K562 (cell line): Measurements from ENCODE around the gene RPS27. TPM values are rescaled to one million over a fixed set of nuclear protein-coding genes. Genes with fewer than 3 reads are reported as not detected.
A peak's percentile ranks its signal among the peaks of the same experiment; 100 is the strongest.

Source experiments
- CHD1 ChIP-seq: fragments of 200-600 bp; sonication (generic); IDR thresholded peaks from one replicate; pipeline ENCODE4 v1.6.1; 2012; ENCODE audit warnings: mild to moderate bottlenecking, moderate library complexity, low read length, inconsistent platforms
- ELF2 ChIP-seq: fragments of 250-450 bp; sonication (Bioruptor Pico); IDR thresholded peaks from 2 replicates; pipeline ENCODE4 v1.5.0; 2021; ENCODE audit warnings: mild to moderate bottlenecking
- FOXM1 ChIP-seq, 2 experiments: fragments of 450-650 bp in 1 of 2; sonication (generic) in 1 of 2; formaldehyde crosslinking in 1 of 2; IDR thresholded peaks; 2 replicates each; pipeline versions ENCODE4 v1.6.1 to v1.9.0; 2017 to 2022; ENCODE audit warnings: low read depth in 2 of 2, mild to moderate bottlenecking in 2 of 2, missing genetic modification reagents in 1 of 2, moderate library complexity in 1 of 2
- GABPA ChIP-seq: fragments of 200-800 bp; sonication (Bioruptor generic); conservative IDR thresholded peaks from 2 replicates; pipeline ENCODE4 v1.6.1; 2016; ENCODE audit warnings: low read depth, missing genetic modification characterization, missing compliant biosample characterization
- GATAD2B ChIP-seq: fragments of 450-650 bp; IDR thresholded peaks from 2 replicates; pipeline ENCODE4 v1.6.1; 2017; ENCODE audit warnings: mild to moderate bottlenecking, borderline replicate concordance
- HMG20A ChIP-seq: fragments of 450-650 bp; formaldehyde crosslinking; conservative IDR thresholded peaks from 2 replicates; pipeline ENCODE4 v1.4.0; 2020; ENCODE audit warnings: mild to moderate bottlenecking, mixed read lengths
- HNRNPK ChIP-seq: fragments of 200-400 bp; formaldehyde crosslinking; IDR thresholded peaks from one replicate; pipeline ENCODE4 v1.6.1; 2018; ENCODE audit warnings: mild to moderate bottlenecking, low read depth, low read length; ENCODE audit not compliant: poor library complexity, severe bottlenecking
- HNRNPLL ChIP-seq: fragments of 200-400 bp; formaldehyde crosslinking; IDR thresholded peaks from 2 replicates; pipeline ENCODE4 v1.6.1; 2017; ENCODE audit warnings: low read length, low read depth, mild to moderate bottlenecking; ENCODE audit not compliant: poor library complexity, severe bottlenecking
- KDM5B ChIP-seq: fragments of 200-600 bp; sonication (generic); IDR thresholded peaks from 2 replicates; pipeline ENCODE4 v1.6.1; 2012; ENCODE audit warnings: low read depth, mild to moderate bottlenecking, moderate library complexity, low read length, control low read depth, inconsistent platforms; ENCODE audit not compliant: insufficient replicate concordance
- MEF2D ChIP-seq: conservative IDR thresholded peaks from 2 replicates; pipeline ENCODE4 v1.6.1; 2016; ENCODE audit warnings: low read depth, missing genetic modification characterization, missing compliant biosample characterization
- MYNN ChIP-seq, 2 experiments: sonication (generic); formaldehyde crosslinking in 1 of 2; IDR thresholded peaks; 2 replicates each; pipeline versions ENCODE4 v1.5.0 to v1.6.1; 2016 to 2020; ENCODE audit warnings: antibody characterized with exemption in 1 of 2, missing genetic modification reagents in 1 of 2
- NFE2 ChIP-seq: IDR thresholded peaks from 2 replicates; pipeline ENCODE4 v1.6.1; 2014; ENCODE audit warnings: antibody characterized with exemption, low read depth
- NONO ChIP-seq, 2 experiments: fragments of 200-400 bp in 1 of 2; fragments of 450-650 bp in 1 of 2; formaldehyde crosslinking in 1 of 2; IDR thresholded peaks; 2 replicates each; pipeline ENCODE4 v1.6.1; 2017; ENCODE audit warnings: low read depth in 2 of 2, mild to moderate bottlenecking in 2 of 2, moderate library complexity in 2 of 2, low read length in 1 of 2
- NR4A1 ChIP-seq, 2 experiments: fragments of 250-450 bp in 1 of 2; fragments of 450-650 bp in 1 of 2; sonication (Bioruptor Pico) in 1 of 2; IDR thresholded peaks; 2 replicates each; pipeline versions ENCODE4 v1.4.0 to v1.6.1; 2016 to 2020; ENCODE audit warnings: mild to moderate bottlenecking in 2 of 2, missing compliant biosample characterization in 1 of 2, missing genetic modification characterization in 1 of 2, moderate library complexity in 1 of 2
- NUFIP1 ChIP-seq: fragments of 450-650 bp; IDR thresholded peaks from 2 replicates; pipeline ENCODE4 v1.6.1; 2018; ENCODE audit not compliant: partially characterized antibody
- PURB ChIP-seq: sonication (generic); formaldehyde crosslinking; IDR thresholded peaks from 2 replicates; pipeline ENCODE4 v1.9.0; 2021; ENCODE audit warnings: low read depth, mild to moderate bottlenecking, missing genetic modification reagents
- SP2 ChIP-seq: IDR thresholded peaks from 2 replicates; pipeline ENCODE4 v1.6.1; 2011; ENCODE audit warnings: mild to moderate bottlenecking, low read depth, low read length, moderate library complexity; ENCODE audit not compliant: poor library complexity, severe bottlenecking; ENCODE audit errors: extremely low read depth
- ZEB2 ChIP-seq: fragments of 450-650 bp; IDR thresholded peaks from 2 replicates; pipeline ENCODE4 v1.6.1; 2016
- ZNF12 ChIP-seq: sonication (generic); formaldehyde crosslinking; IDR thresholded peaks from 2 replicates; pipeline ENCODE4 v1.4.0; 2020; ENCODE audit warnings: mild to moderate bottlenecking, missing genetic modification reagents
- ZNF347 ChIP-seq: fragments of 450-650 bp; formaldehyde crosslinking; IDR thresholded peaks from 2 replicates; pipeline ENCODE4 v1.4.0; 2020; ENCODE audit warnings: low read depth, mild to moderate bottlenecking, moderate library complexity
- ZNF41 ChIP-seq: fragments of 250-450 bp; sonication (Bioruptor Pico); conservative IDR thresholded peaks from 2 replicates; pipeline ENCODE4 v1.4.0; 2020; ENCODE audit warnings: mild to moderate bottlenecking
- ZNF76 ChIP-seq: fragments of 250-450 bp; sonication (Bioruptor Pico); IDR thresholded peaks from 2 replicates; pipeline ENCODE4 v1.4.0; 2020; ENCODE audit warnings: mild to moderate bottlenecking, moderate library complexity, borderline replicate concordance
- polyA plus RNA-seq, 8 experiments: library from polyadenylated mRNA; depleted of rRNA in 4 of 8; stranded (reverse) in 5 of 8; unstranded in 3 of 8; fragments of >200 nt; fragmentation: Nextera tagmentation in 2 of 8; fragmentation: Illumina TruSeq in 1 of 8; extraction: Ambion mirVana in 2 of 8; extraction: Trizol in 1 of 8; gene quantifications; 2 replicates each; pipeline versions ENCODE4 v1.2.1 to v1.2.3, GENCODE V29; 2011 to 2014; ENCODE audit warnings: inconsistent platforms in 1 of 8, missing spikeins in 1 of 8
- total RNA-seq, 7 experiments: library from RNA; depleted of rRNA in 6 of 7; stranded (reverse); fragments of >200 nt in 6 of 7; fragmentation: Illumina TruSeq in 2 of 7; extraction: Trizol in 2 of 7; gene quantifications; 2 replicates each; pipeline versions ENCODE4 v1.2.1 to v1.2.3, GENCODE V29; 2011 to 2021; ENCODE audit warnings: low replicate concordance in 1 of 7
- TF ChIP-seq, protein P1 (sequence below), 2 experiments: fragments of 450-650 bp in 1 of 2; sonication (generic) in 1 of 2; formaldehyde crosslinking; conservative IDR thresholded peaks; 2 replicates each; pipeline versions ENCODE4 v1.4.0 to v1.8.1; 2020 to 2022; ENCODE audit warnings: mild to moderate bottlenecking in 1 of 2, missing genetic modification reagents in 1 of 2
- TF ChIP-seq, protein P2 (sequence below), 2 experiments: fragments of 200-800 bp in 1 of 2; sonication (Bioruptor generic) in 1 of 2; sonication (generic) in 1 of 2; formaldehyde crosslinking in 1 of 2; IDR thresholded peaks in 1 of 2; conservative IDR thresholded peaks in 1 of 2; 2 replicates each; pipeline versions ENCODE4 v1.5.0 to v1.6.1; 2016 to 2020; ENCODE audit warnings: missing compliant biosample characterization in 1 of 2, missing genetic modification characterization in 1 of 2, missing genetic modification reagents in 1 of 2

RPS27 gene
- total and polyA plus RNA-seq, 9 of the 15 experiments (the other 6 are each of a cell fraction or from before 2014, with no cell fraction given) = 2,091 to 9,377 (median 6,706) TPM

- TF ChIP-seq GABPA (tag) (peak; percentile 90), MEF2D (tag) (no peak), NR4A1 (CRISPR knock-in tag; IDR thresholded peaks at IDR 0.05) (no peak), NR4A1 (tag; IDR thresholded peaks at IDR 0.05) (peak; percentile 44; the same call in 1 of the 2 replicates), HNRNPLL (peak; percentile 76), ZNF76 (CRISPR knock-in tag) (no peak), ZNF41 (CRISPR knock-in tag) (no peak), GATAD2B (no peak), HNRNPK (no peak), CHD1 (peak; percentile 89), ZEB2 (peak; percentile 10; the same call in 1 of the 2 replicates), NONO (IDR thresholded peaks at IDR 0.05; ENCODE audit: low read depth in 2 of 2, low read length in 1 of 2) (no peak; a peak in 1 of 4 replicates), NUFIP1 (no peak), FOXM1 (IDR thresholded peaks at IDR 0.05; ENCODE audit: low read depth) (peak; percentile 42; the same call in 1 of the 2 replicates), FOXM1 (CRISPR knock-in tag; IDR thresholded peaks at IDR 0.05; ENCODE audit: low read depth) (no peak), SP2 (peak; percentile 79), NFE2 (no peak), MYNN (IDR thresholded peaks at IDR 0.05) (no peak), MYNN (CRISPR knock-in tag; IDR thresholded peaks at IDR 0.05) (no peak), ELF2 (CRISPR knock-in tag) (no peak), ZNF347 (CRISPR knock-in tag) (no peak), HMG20A (CRISPR knock-in tag) (no peak), KDM5B (peak; percentile 88), PURB (CRISPR knock-in tag) (no peak), ZNF12 (no peak)
- TF ChIP-seq, protein P1, sequence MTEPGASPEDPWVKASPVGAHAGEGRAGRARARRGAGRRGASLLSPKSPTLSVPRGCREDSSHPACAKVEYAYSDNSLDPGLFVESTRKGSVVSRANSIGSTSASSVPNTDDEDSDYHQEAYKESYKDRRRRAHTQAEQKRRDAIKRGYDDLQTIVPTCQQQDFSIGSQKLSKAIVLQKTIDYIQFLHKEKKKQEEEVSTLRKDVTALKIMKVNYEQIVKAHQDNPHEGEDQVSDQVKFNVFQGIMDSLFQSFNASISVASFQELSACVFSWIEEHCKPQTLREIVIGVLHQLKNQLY (CRISPR knock-in tag; conservative IDR thresholded peaks at IDR 0.05) = 0 out of 4 replicates have a peak, but pooled peaks of 1 of the 2 experiments have one; percentile 19
- TF ChIP-seq, protein P2, sequence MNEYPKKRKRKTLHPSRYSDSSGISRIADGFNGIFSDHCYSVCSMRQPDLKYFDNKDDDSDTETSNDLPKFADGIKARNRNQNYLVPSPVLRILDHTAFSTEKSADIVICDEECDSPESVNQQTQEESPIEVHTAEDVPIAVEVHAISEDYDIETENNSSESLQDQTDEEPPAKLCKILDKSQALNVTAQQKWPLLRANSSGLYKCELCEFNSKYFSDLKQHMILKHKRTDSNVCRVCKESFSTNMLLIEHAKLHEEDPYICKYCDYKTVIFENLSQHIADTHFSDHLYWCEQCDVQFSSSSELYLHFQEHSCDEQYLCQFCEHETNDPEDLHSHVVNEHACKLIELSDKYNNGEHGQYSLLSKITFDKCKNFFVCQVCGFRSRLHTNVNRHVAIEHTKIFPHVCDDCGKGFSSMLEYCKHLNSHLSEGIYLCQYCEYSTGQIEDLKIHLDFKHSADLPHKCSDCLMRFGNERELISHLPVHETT (CRISPR knock-in tag; conservative IDR thresholded peaks at IDR 0.05 in 1 of 2, IDR thresholded peaks at IDR 0.05 in 1 of 2) = peak in 1 of 2 experiments; percentile 43; a peak in 1 of 4 replicates
These were observed 23.2 kb upstream of the RPS27 start, which contains the start of gene CREB3L4 (continued) for GRCh38 chr1:153967107-153967999.
